Naive thymus-derived CD4-positive, alpha-beta T cell (primary cell): ENCODE data around the gene SPEF2. TPM values are rescaled to one million over a fixed set of nuclear protein-coding genes. Genes with fewer than 3 reads are reported as not detected.

Source experiments
- ATAC-seq: fragments of 150-1000 bp; cut with Tn5 transposase; 2 replicates; pipeline ENCODE4 v1.10.0; 2021; ENCODE audit warnings: mild to moderate bottlenecking, moderate library complexity
- CTCF ChIA-PET: fragments of 350-600 bp; sonication (Branson Sonifier 250); formaldehyde crosslinking; loops from one replicate; lab custom pipeline; 2021; ENCODE audit warnings: antibody characterized with exemption; lab: Charles Lee
- POLR2A ChIA-PET: fragments of 350-600 bp; sonication (Branson Sonifier 250); formaldehyde crosslinking; loops from one replicate; lab custom pipeline; 2021; ENCODE audit warnings: antibody characterized with exemption, inconsistent platforms; lab: Charles Lee
- DNase-seq, 9 donors: peaks; one replicate each; pipeline versions ENCODE4 v3.0.0 to v3.0.0-alpha.2; 2020 to 2022; ENCODE audit warnings: mixed read lengths in 1 of 9
- H3K27ac ChIP-seq: one replicate; pipeline ENCODE4 v1.7.0; 2013; ENCODE audit warnings: mild to moderate bottlenecking, low read depth, low read length, moderate library complexity
- H3K27me3 ChIP-seq, 2 donors: one replicate each; pipeline ENCODE4 v1.7.0; 2013; ENCODE audit warnings: low read length in 2 of 2, mild to moderate bottlenecking in 2 of 2, moderate library complexity in 2 of 2; ENCODE audit not compliant: control insufficient read depth in 2 of 2, insufficient read depth in 2 of 2
- H3K36me3 ChIP-seq, 3 experiments: 1 replicate in 2 of 3; 2 replicates in 1 of 3; pipeline ENCODE4 v1.7.0; 2013; ENCODE audit warnings: low read length in 3 of 3, mild to moderate bottlenecking in 3 of 3, moderate library complexity in 1 of 3; ENCODE audit not compliant: insufficient read depth in 3 of 3, control insufficient read depth in 2 of 3
- H3K4me1 ChIP-seq, 2 donors: one replicate each; pipeline ENCODE4 v1.7.0; 2013; ENCODE audit warnings: low read length in 2 of 2, mild to moderate bottlenecking in 2 of 2, moderate library complexity in 1 of 2; ENCODE audit not compliant: control insufficient read depth in 2 of 2, insufficient read depth in 2 of 2
- H3K4me3 ChIP-seq: 2 replicates; pipeline ENCODE4 v1.7.0; 2013; ENCODE audit warnings: mild to moderate bottlenecking, low read length
- H3K9me3 ChIP-seq, 3 experiments: 1 replicate in 2 of 3; 2 replicates in 1 of 3; pipeline ENCODE4 v1.7.0; 2013; ENCODE audit warnings: low read length in 3 of 3; ENCODE audit not compliant: control insufficient read depth in 2 of 3
- H3K27ac Mint-ChIP-seq, 9 donors: one replicate each; pipeline ENCODE4 v1.8.0; 2020 to 2022; ENCODE audit warnings: mixed read lengths in 9 of 9, mild to moderate bottlenecking in 8 of 9, moderate library complexity in 5 of 9, inconsistent platforms in 2 of 9
- H3K27me3 Mint-ChIP-seq, 5 donors: one replicate each; pipeline ENCODE4 v1.8.0; 2021 to 2022; ENCODE audit warnings: mixed read lengths in 5 of 5, mild to moderate bottlenecking in 1 of 5
- H3K36me3 Mint-ChIP-seq, 5 donors: one replicate each; pipeline ENCODE4 v1.8.0; 2020 to 2022; ENCODE audit warnings: mixed read lengths in 5 of 5, mild to moderate bottlenecking in 3 of 5, inconsistent platforms in 1 of 5
- H3K4me1 Mint-ChIP-seq, 7 donors: one replicate each; pipeline ENCODE4 v1.8.0; 2020 to 2022; ENCODE audit warnings: mixed read lengths in 7 of 7, mild to moderate bottlenecking in 3 of 7, inconsistent platforms in 1 of 7
- H3K4me3 Mint-ChIP-seq, 10 donors: one replicate each; pipeline ENCODE4 v1.8.0; 2020 to 2022; ENCODE audit warnings: mild to moderate bottlenecking in 10 of 10, mixed read lengths in 10 of 10, moderate library complexity in 6 of 10, inconsistent platforms in 2 of 10
- H3K9me3 Mint-ChIP-seq, 11 donors: one replicate each; pipeline ENCODE4 v1.8.0; 2020 to 2022; ENCODE audit warnings: mixed read lengths in 11 of 11, mild to moderate bottlenecking in 4 of 11, inconsistent platforms in 1 of 11, moderate library complexity in 1 of 11
- intact Hi-C, 2 donors: fragments of 100-400 bp; cut with micrococcal nuclease; formaldehyde crosslinking; loops; one replicate each; pipeline ENCODE4 v1.15.1; 2023
- polyA plus RNA-seq, 2 donors: library from polyadenylated mRNA; unstranded; fragments of 300-500 nt; fragmentation: Illumina TruSeq; gene quantifications; one replicate each; pipeline ENCODE4 v1.2.3, GENCODE V29; 2021
- total RNA-seq, 6 experiments: library from RNA in 5 of 6; stranded (reverse) in 5 of 6; gene quantifications; 1 replicate in 5 of 6; 2 replicates in 1 of 6; pipeline ENCODE4 v1.2.3 and lab custom pipeline; 2021 to 2026

The SPEF2 gene
- total and polyA plus RNA-seq, 7 experiments from 2014 or later = 5.5 to 13.5 (median 7.7) TPM

GRCh38 chr5:35799753-35800152 is 182.1 kb downstream of the SPEF2 start:
- intact Hi-C loops = no loop called here
- Histone ChIP-seq H3K27ac (no peak overlapping the region), H3K4me3 (no peak overlapping the region), H3K27me3 (no peaks in the 10 kb centered on the region), H3K4me1 (peaks cover 42 to 53% of the 10 kb centered on the region in 2 donors), H3K36me3 (no peaks in the 10 kb centered on the region), H3K9me3 (no peaks in the 10 kb centered on the region)
- H3K27ac Mint-ChIP-seq = peak overlapping the region in 8 of 9 donors; percentile 57 to 98 (median 88)
- POLR2A ChIA-PET = interaction anchor here (0.5 to 31.0 kb wide), 11 partner anchors 9 to 57 kb away, joined by 3 to 979 read pairs (median 4); partner anchors contain the start of gene IL7R
- CTCF ChIA-PET = interaction anchor here (0.7 to 1.3 kb wide), 3 partner anchors 13 to 23 kb away, joined by 3 to 4 read pairs (median 3); no protein-coding TSS in a partner anchor
- H3K4me1 Mint-ChIP-seq = peaks cover 55 to 90% (median 83%) of the 10 kb centered on the region in 7 donors
- DNase-seq (no peak), ATAC-seq (no peak)
- no peak overlapping the region for H3K4me3 Mint-ChIP-seq
- no peaks in the 10 kb centered on the region for H3K27me3 Mint-ChIP-seq
- H3K36me3 Mint-ChIP-seq = peaks cover 0 to 17% (median 7%) of the 10 kb centered on the region in 5 donors
- H3K9me3 Mint-ChIP-seq = peaks cover 0 to 5% (median 0%) of the 10 kb centered on the region in 11 donors

GRCh38 chr5:35803191-35803651 is 185.6 kb downstream of the SPEF2 start:
- Mint-ChIP-seq H3K27me3 (no peaks in the 10 kb centered on the region), H3K27ac (peak overlapping the region; percentile 44 to 89 (median 82)), H3K36me3 (peaks cover 0 to 16% (median 4%) of the 10 kb centered on the region in 5 donors), H3K9me3 (peaks cover 0 to 6% (median 0%) of the 10 kb centered on the region in 11 donors), H3K4me1 (peaks cover 31 to 90% (median 82%) of the 10 kb centered on the region in 7 donors), H3K4me3 (peak overlapping the region; percentile 42 to 72 (median 64))
- H3K4me3 ChIP-seq = peak overlapping the region; percentile 0
- H3K4me1 ChIP-seq = peaks cover 36 to 54% of the 10 kb centered on the region in 2 donors
- no peaks in the 10 kb centered on the region for H3K27me3 ChIP-seq
- H3K36me3 ChIP-seq = no peaks in the 10 kb centered on the region
- CTCF ChIA-PET = interaction anchor here (0.6 to 2.1 kb wide), 10 partner anchors 9 to 122 kb away, joined by 3 to 6 read pairs (median 3); no protein-coding TSS in a partner anchor
- no peak overlapping the region for H3K27ac ChIP-seq
- no peaks in the 10 kb centered on the region for H3K9me3 ChIP-seq
- peak in 3 of 9 donors; percentile 33 to 34 (median 34) for DNase-seq
- intact Hi-C loops = no loop called here
- POLR2A ChIA-PET = interaction anchor here (0.6 to 31.0 kb wide), 18 partner anchors 8 to 138 kb away, joined by 3 to 979 read pairs (median 4); partner anchors contain the start of gene IL7R
- ATAC-seq = peak; percentile 61

- Histone ChIP-seq H3K9me3 (no peaks in the 10 kb centered on the region), H3K27ac (no peak overlapping the region), H3K36me3 (no peaks in the 10 kb centered on the region), H3K4me1 (peaks cover 42 to 59% of the 10 kb centered on the region in 2 donors), H3K27me3 (no peaks in the 10 kb centered on the region), H3K4me3 (no peak overlapping the region)
- intact Hi-C loops = no loop called here
- Mint-ChIP-seq H3K4me1 (peaks cover 28 to 88% (median 79%) of the 10 kb centered on the region in 7 donors), H3K9me3 (peaks cover 0 to 7% (median 0%) of the 10 kb centered on the region in 11 donors), H3K36me3 (peaks cover 0 to 14% (median 4%) of the 10 kb centered on the region in 5 donors), H3K27ac (peak overlapping the region; percentile 44 to 89 (median 82)), H3K4me3 (peak overlapping the region in 8 of 10 donors; percentile 25 to 72 (median 64)), H3K27me3 (no peaks in the 10 kb centered on the region)
- ChIA-PET CTCF (interaction anchor here (0.6 to 2.1 kb wide), 9 partner anchors 9 to 121 kb away, joined by 3 to 6 read pairs (median 3); no protein-coding TSS in a partner anchor), POLR2A (interaction anchor here (1.0 to 31.0 kb wide), 12 partner anchors 9 to 76 kb away, joined by 3 to 979 read pairs (median 8); partner anchors contain the start of gene IL7R)
- DNase-seq (no peak), ATAC-seq (no peak)
Observed at GRCh38 chr5:35804201-35804653, 186.6 kb downstream of the SPEF2 start.

GRCh38 chr5:35804841-35805240 is 187.2 kb downstream of the SPEF2 start:
- Mint-ChIP-seq H3K4me1 (peaks cover 28 to 88% (median 79%) of the 10 kb centered on the region in 7 donors), H3K36me3 (peaks cover 0 to 15% (median 0%) of the 10 kb centered on the region in 5 donors), H3K4me3 (peak overlapping the region in 4 of 10 donors; percentile 16 to 68 (median 45)), H3K27ac (peak overlapping the region in 7 of 9 donors; percentile 59 to 89 (median 75)), H3K27me3 (no peaks in the 10 kb centered on the region), H3K9me3 (peaks cover 0 to 7% (median 0%) of the 10 kb centered on the region in 11 donors)
- H3K4me3 ChIP-seq = no peak overlapping the region
- POLR2A ChIA-PET = interaction anchor here (1.0 to 31.0 kb wide), 9 partner anchors 8 to 68 kb away, joined by 4 to 979 read pairs (median 13); partner anchors contain the start of gene IL7R
- H3K9me3 ChIP-seq = no peaks in the 10 kb centered on the region
- H3K27ac ChIP-seq = no peak overlapping the region
- no peaks in the 10 kb centered on the region for H3K36me3 ChIP-seq
- H3K27me3 ChIP-seq = no peaks in the 10 kb centered on the region
- CTCF ChIA-PET = interaction anchor here (0.8 to 2.1 kb wide), 3 partner anchors 11 to 26 kb away, joined by 3 to 6 read pairs (median 5); no protein-coding TSS in a partner anchor
- H3K4me1 ChIP-seq = peaks cover 48 to 65% of the 10 kb centered on the region in 2 donors
- intact Hi-C loops = loop anchor here in 1 of 2 donors (1.0 kb wide), 1 partner anchor 8 kb away; no protein-coding TSS in a partner anchor
- ATAC-seq (no peak), DNase-seq (no peak)

- intact Hi-C loops = no loop called here
- H3K4me3 Mint-ChIP-seq = peak overlapping the region; percentile 25 to 83 (median 70)
- ChIA-PET CTCF (interaction anchor here (0.9 to 3.4 kb wide), 6 partner anchors 12 to 48 kb away, joined by 3 to 36 read pairs (median 3); no protein-coding TSS in a partner anchor), POLR2A (interaction anchor here (0.8 to 6.4 kb wide), 11 partner anchors 8 to 114 kb away, joined by 3 to 148 read pairs (median 6); partner anchors contain the start of gene IL7R)
- peaks cover 0 to 12% (median 0%) of the 10 kb centered on the region in 5 donors for H3K36me3 Mint-ChIP-seq
- H3K9me3 ChIP-seq = no peaks in the 10 kb centered on the region
- H3K27ac ChIP-seq = peak overlapping the region; percentile 77
- peaks cover 12 to 78% (median 64%) of the 10 kb centered on the region in 7 donors for H3K4me1 Mint-ChIP-seq
- H3K27ac Mint-ChIP-seq = peak overlapping the region; percentile 90 to 99 (median 97)
- H3K27me3 Mint-ChIP-seq = no peaks in the 10 kb centered on the region
- H3K4me1 ChIP-seq = peaks cover 62 to 68% of the 10 kb centered on the region in 2 donors
- H3K27me3 ChIP-seq = no peaks in the 10 kb centered on the region
- DNase-seq (peak in 5 of 9 donors; percentile 28 to 48 (median 43)), ATAC-seq (peak; percentile 46)
- H3K36me3 ChIP-seq = no peaks in the 10 kb centered on the region
- peaks cover 0 to 4% (median 0%) of the 10 kb centered on the region in 11 donors for H3K9me3 Mint-ChIP-seq
- H3K4me3 ChIP-seq = no peak overlapping the region
Observed at GRCh38 chr5:35810601-35811000, 192.9 kb downstream of the SPEF2 start.
